Cardiac muscle cell (in vitro differentiated cells and primary cell): Measurements from ENCODE around the gene COL23A1. TPM values are rescaled to one million over a fixed set of nuclear protein-coding genes. Genes with fewer than 3 reads are reported as not detected.

Experiments used
- DNase-seq, 2 donors: peaks; one replicate each; pipeline versions ENCODE4 v3.0.0 to v3.0.0-alpha.2; 2010 to 2017; ENCODE audit warnings: low read depth in 1 of 2, low spot score in 1 of 2
- H3K27ac ChIP-seq: fragments of 200-600 bp; sonication (generic); 2 replicates; pipeline ENCODE4 v1.5.1; 2016
- H3K27me3 ChIP-seq: fragments of 200-600 bp; sonication (generic); 2 replicates; pipeline ENCODE4 v1.6.0; 2016; ENCODE audit warnings: control low read depth
- H3K36me3 ChIP-seq: fragments of 200-600 bp; sonication (generic); 2 replicates; pipeline ENCODE4 v1.5.1; 2016; ENCODE audit warnings: control low read depth
- H3K4me1 ChIP-seq: fragments of 200-600 bp; sonication (generic); 2 replicates; pipeline ENCODE4 v1.8.1; 2017; ENCODE audit warnings: low read depth, mild to moderate bottlenecking, mixed run types
- H3K4me3 ChIP-seq: fragments of 200-600 bp; sonication (generic); 2 replicates; pipeline ENCODE4 v1.5.1; 2016; ENCODE audit warnings: mild to moderate bottlenecking
- H3K9me3 ChIP-seq: fragments of 200-600 bp; sonication (generic); 2 replicates; pipeline ENCODE4 v1.5.1; 2017; ENCODE audit warnings: low read depth, mild to moderate bottlenecking, control low read depth
- CTCF ChIP-seq: IDR thresholded peaks from 2 replicates; pipeline ENCODE4 v1.5.1; 2012; ENCODE audit warnings: low read depth, mild to moderate bottlenecking, low read length
- polyA plus RNA-seq: library from polyadenylated mRNA; unstranded; fragments of >200 nt; fragmentation: Nextera tagmentation; extraction: Ambion mirVana; gene quantifications from 2 replicates; pipeline ENCODE4 v1.2.1, GENCODE V29; 2016
- total RNA-seq: library from RNA; depleted of rRNA; stranded (reverse); fragments of >200 nt; gene quantifications from 2 replicates; pipeline ENCODE4 v1.2.3, GENCODE V29; 2016

COL23A1 gene
- total and polyA plus RNA-seq, 2 experiments from 2014 or later, result 28.9 to 43.0 TPM

DNA sequence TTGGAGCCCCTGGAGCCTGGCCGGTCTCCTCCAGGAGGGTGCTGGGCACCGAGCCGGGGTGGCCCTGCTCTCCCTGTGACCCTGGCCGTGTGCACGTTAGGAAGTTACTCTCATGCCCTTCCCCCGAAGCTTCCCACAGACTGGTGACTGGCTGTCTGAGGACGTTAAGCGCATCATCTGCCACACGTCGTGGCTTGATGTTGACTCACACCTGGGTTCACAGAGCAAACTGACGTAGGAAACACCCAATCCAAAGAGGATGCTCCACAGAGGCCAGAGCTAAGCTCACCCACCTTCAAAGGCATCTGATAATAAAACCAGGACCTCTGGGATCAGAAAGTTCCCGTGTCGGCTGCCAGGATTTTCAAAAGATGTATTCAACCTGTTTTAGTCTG is 204.7 kb downstream of the COL23A1 start:
- TF ChIP-seq CTCF, result no peak
- DNase-seq, result no peak
- H3K27me3 ChIP-seq, result no peaks in the 10 kb centered on the region
- H3K9me3 ChIP-seq, result no peaks in the 10 kb centered on the region
- H3K27ac ChIP-seq, result no peak overlapping the region
- no peak overlapping the region for H3K4me3 ChIP-seq
- H3K4me1 ChIP-seq, result peaks cover 54% of the 10 kb centered on the region
- no peaks in the 10 kb centered on the region for H3K36me3 ChIP-seq

- no peak overlapping the region for H3K4me3 ChIP-seq
- no peaks in the 10 kb centered on the region for H3K27me3 ChIP-seq
- H3K9me3 ChIP-seq, result no peaks in the 10 kb centered on the region
- TF ChIP-seq CTCF, result no peak
- H3K27ac ChIP-seq, result no peak overlapping the region
- no peaks in the 10 kb centered on the region for H3K36me3 ChIP-seq
- no peak for DNase-seq
- peaks cover 54% of the 10 kb centered on the region for H3K4me1 ChIP-seq
These were observed 205.2 kb downstream of the COL23A1 start for GRCh38 chr5:178384816-178385495.

DNA sequence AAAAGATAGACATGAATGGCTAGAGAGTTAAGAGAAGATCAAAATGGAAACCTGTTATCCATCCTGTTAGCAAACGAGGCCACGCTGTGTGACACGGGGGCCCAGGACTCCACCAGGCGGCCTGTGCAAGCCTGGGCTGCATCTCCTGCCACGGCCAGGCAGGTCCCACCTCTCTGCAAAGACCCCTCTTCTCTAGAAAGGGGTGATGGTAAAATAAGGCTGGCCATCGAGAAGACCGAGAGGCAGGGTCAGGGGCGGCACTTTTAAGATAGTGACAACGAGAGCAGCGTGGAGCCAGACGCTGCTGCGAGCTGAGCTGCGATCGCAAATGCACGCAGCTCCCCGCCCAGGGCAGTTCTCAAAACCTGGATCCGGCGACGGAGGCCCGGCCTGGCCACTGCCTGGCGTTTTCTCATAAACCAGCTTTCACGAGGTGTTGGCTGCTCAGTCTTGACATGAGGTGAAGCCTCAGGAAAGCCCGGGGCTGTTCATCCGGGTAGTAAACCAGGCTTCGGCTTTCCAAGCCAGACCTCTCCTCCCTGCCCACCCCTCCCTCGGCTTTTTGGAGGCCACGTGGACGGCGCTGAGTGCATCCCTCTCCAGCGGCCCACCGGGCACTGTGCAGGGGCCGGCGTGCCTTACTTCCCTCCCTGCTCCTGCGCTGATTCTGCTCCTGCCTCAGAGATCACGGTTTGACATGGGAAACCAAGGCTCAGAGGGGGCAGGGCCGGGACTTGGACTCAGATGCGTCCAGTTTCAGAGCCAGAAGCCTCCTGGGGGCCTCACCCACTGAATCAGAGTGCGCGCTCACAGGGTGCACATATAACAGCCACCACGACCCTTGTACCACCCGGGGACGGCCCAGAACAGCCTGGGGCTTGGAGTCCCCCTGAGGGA is 206.0 kb downstream of the COL23A1 start:
- no peak overlapping the region for H3K4me3 ChIP-seq
- no peaks in the 10 kb centered on the region for H3K27me3 ChIP-seq
- H3K4me1 ChIP-seq, result peaks cover 54% of the 10 kb centered on the region
- H3K9me3 ChIP-seq, result no peaks in the 10 kb centered on the region
- DNase-seq, result peak in 1 of 2 donors; percentile 60
- H3K36me3 ChIP-seq, result no peaks in the 10 kb centered on the region
- peak overlapping the region; percentile 47 for H3K27ac ChIP-seq
- TF ChIP-seq CTCF, result no peak

GRCh38 chr5:178383301-178383918 is 206.8 kb downstream of the COL23A1 start:
- Histone ChIP-seq H3K36me3 (no peaks in the 10 kb centered on the region), H3K4me3 (no peak overlapping the region), H3K27me3 (no peaks in the 10 kb centered on the region), H3K4me1 (peaks cover 54% of the 10 kb centered on the region), H3K27ac (peak overlapping the region; percentile 47), H3K9me3 (no peaks in the 10 kb centered on the region)
- DNase-seq, result no peak
- no peak for TF ChIP-seq CTCF

GRCh38 chr5:178382754-178383164 is 207.4 kb downstream of the COL23A1 start:
- TF ChIP-seq CTCF, result no peak
- H3K36me3 ChIP-seq, result no peaks in the 10 kb centered on the region
- no peaks in the 10 kb centered on the region for H3K27me3 ChIP-seq
- peaks cover 47% of the 10 kb centered on the region for H3K4me1 ChIP-seq
- DNase-seq, result no peak
- H3K9me3 ChIP-seq, result no peaks in the 10 kb centered on the region
- no peak overlapping the region for H3K27ac ChIP-seq
- no peak overlapping the region for H3K4me3 ChIP-seq
